ENCODE measurements around the gene CAMSAP1. TPM values are rescaled to one million over a fixed set of nuclear protein-coding genes. Genes with fewer than 3 reads are reported as not detected.

CAMSAP1 gene
- total RNA-seq, 1 donor from 2014 or later = 34.8 TPM

DNA sequence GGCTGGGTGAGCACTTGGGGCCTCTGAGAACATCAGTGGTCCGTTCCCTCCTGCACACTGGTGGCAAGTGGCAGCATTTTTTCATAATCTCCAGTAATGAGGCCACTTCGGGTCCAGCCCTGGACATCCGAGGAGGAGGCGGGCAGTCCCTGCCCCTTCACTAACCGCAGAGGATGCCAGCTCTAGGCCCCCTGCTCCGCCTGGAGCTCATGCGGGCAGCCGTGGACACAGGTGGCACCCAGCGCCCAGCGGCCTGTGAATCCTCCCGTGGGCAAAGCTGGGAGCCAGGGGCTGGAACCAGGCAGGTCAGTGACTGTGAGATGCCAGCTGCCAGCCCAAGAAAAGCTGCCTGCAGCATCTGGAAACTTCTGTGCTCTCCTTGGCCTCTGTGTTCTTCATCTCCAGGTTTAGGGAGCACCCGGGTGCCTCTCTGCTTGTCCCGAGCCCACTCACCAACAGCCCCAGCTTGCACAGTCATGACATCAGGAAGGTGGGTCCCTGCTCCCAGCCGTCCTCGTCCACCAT is 112.9 kb downstream of the CAMSAP1 start:
- H3K27ac Mint-ChIP-seq (ENCODE audit: unreplicated experiment) = no peak overlapping the region
- Histone ChIP-seq H3K4me2 (ENCODE audit: low read length) (no peak overlapping the region), H3K9ac (ENCODE audit: low read length) (no peak overlapping the region), H2AFZ (ENCODE audit: low read depth, low read length) (no peak overlapping the region), H3K36me3 (ENCODE audit: insufficient read depth, low read length) (no peaks in the 10 kb centered on the region), H4K20me1 (ENCODE audit: insufficient read depth, low read length) (peaks cover 4% of the 10 kb centered on the region), H3K4me1 (ENCODE audit: insufficient read depth, low read length) (no peaks in the 10 kb centered on the region), H3K9me3 (ENCODE audit: insufficient read depth, low read depth, low read length) (no peaks in the 10 kb centered on the region), H3K79me2 (ENCODE audit: insufficient read depth, low read length) (no peaks in the 10 kb centered on the region), H3K27me3 (ENCODE audit: insufficient read depth, low read length) (no peaks in the 10 kb centered on the region), H3K27ac (ENCODE audit: low read depth, low read length) (no peak overlapping the region), H3K4me3 (ENCODE audit: insufficient read depth, low read depth, low read length) (no peak overlapping the region)
- peaks cover 30% of the 10 kb centered on the region for H3K27me3 Mint-ChIP-seq (ENCODE audit: low read depth, unreplicated experiment)
- H3K4me1 Mint-ChIP-seq (ENCODE audit: low read depth, unreplicated experiment) = peaks cover 1% of the 10 kb centered on the region
- DNase-seq (ENCODE audit: low read depth) = no peak
- FAIRE-seq = no peak
- TF ChIP-seq, protein P1, sequence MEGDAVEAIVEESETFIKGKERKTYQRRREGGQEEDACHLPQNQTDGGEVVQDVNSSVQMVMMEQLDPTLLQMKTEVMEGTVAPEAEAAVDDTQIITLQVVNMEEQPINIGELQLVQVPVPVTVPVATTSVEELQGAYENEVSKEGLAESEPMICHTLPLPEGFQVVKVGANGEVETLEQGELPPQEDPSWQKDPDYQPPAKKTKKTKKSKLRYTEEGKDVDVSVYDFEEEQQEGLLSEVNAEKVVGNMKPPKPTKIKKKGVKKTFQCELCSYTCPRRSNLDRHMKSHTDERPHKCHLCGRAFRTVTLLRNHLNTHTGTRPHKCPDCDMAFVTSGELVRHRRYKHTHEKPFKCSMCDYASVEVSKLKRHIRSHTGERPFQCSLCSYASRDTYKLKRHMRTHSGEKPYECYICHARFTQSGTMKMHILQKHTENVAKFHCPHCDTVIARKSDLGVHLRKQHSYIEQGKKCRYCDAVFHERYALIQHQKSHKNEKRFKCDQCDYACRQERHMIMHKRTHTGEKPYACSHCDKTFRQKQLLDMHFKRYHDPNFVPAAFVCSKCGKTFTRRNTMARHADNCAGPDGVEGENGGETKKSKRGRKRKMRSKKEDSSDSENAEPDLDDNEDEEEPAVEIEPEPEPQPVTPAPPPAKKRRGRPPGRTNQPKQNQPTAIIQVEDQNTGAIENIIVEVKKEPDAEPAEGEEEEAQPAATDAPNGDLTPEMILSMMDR (IDR thresholded peaks at IDR 0.05; ENCODE audit: insufficient read depth, low read depth, low read length) = no peak
- TF ChIP-seq EZH2 (IDR thresholded peaks at IDR 0.05; ENCODE audit: insufficient read depth, low read length) = no peak
- no peak overlapping the region for H3K4me3 Mint-ChIP-seq (ENCODE audit: unreplicated experiment)
- H3K9me3 Mint-ChIP-seq (ENCODE audit: unreplicated experiment) = peaks cover 2% of the 10 kb centered on the region
- no peaks in the 10 kb centered on the region for H3K36me3 Mint-ChIP-seq (ENCODE audit: low read depth, unreplicated experiment)

DNA sequence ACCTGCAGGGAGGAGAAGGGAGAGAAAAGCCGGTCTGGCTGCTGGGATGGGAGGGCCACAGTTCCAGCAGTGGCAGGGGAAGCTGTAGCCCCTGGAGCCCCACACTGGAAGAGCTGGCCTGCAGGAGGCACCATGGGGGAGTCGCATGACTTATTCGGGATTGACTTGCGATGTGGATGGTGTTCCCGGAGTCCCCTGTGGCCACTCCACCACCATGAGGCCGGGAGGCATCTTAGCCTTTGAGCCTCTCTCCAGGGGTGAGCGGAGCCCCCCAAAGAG is 113.3 kb downstream of the CAMSAP1 start:
- no peak for FAIRE-seq
- H3K4me3 ChIP-seq (ENCODE audit: insufficient read depth, low read depth, low read length) = no peak overlapping the region
- peaks cover 4% of the 10 kb centered on the region for H4K20me1 ChIP-seq (ENCODE audit: insufficient read depth, low read length)
- no peak for TF ChIP-seq EZH2 (IDR thresholded peaks at IDR 0.05; ENCODE audit: insufficient read depth, low read length)
- TF ChIP-seq, protein P1 (IDR thresholded peaks at IDR 0.05; ENCODE audit: insufficient read depth, low read depth, low read length) = no peak
- H2AFZ ChIP-seq (ENCODE audit: low read depth, low read length) = no peak overlapping the region
- peaks cover 30% of the 10 kb centered on the region for H3K27me3 Mint-ChIP-seq (ENCODE audit: low read depth, unreplicated experiment)
- H3K36me3 Mint-ChIP-seq (ENCODE audit: low read depth, unreplicated experiment) = no peaks in the 10 kb centered on the region
- H3K9ac ChIP-seq (ENCODE audit: low read length) = no peak overlapping the region
- no peak overlapping the region for H3K4me2 ChIP-seq (ENCODE audit: low read length)
- no peak overlapping the region for H3K27ac Mint-ChIP-seq (ENCODE audit: unreplicated experiment)
- no peaks in the 10 kb centered on the region for H3K4me1 ChIP-seq (ENCODE audit: insufficient read depth, low read length)
- no peaks in the 10 kb centered on the region for H3K27me3 ChIP-seq (ENCODE audit: insufficient read depth, low read length)
- no peak overlapping the region for H3K27ac ChIP-seq (ENCODE audit: low read depth, low read length)
- H3K36me3 ChIP-seq (ENCODE audit: insufficient read depth, low read length) = no peaks in the 10 kb centered on the region
- H3K4me3 Mint-ChIP-seq (ENCODE audit: unreplicated experiment) = no peak overlapping the region
- no peaks in the 10 kb centered on the region for H3K9me3 Mint-ChIP-seq (ENCODE audit: unreplicated experiment)
- H3K4me1 Mint-ChIP-seq (ENCODE audit: low read depth, unreplicated experiment) = peaks cover 1% of the 10 kb centered on the region
- no peak for DNase-seq (ENCODE audit: low read depth)
- H3K79me2 ChIP-seq (ENCODE audit: insufficient read depth, low read length) = no peaks in the 10 kb centered on the region
- H3K9me3 ChIP-seq (ENCODE audit: insufficient read depth, low read depth, low read length) = no peaks in the 10 kb centered on the region

DNA sequence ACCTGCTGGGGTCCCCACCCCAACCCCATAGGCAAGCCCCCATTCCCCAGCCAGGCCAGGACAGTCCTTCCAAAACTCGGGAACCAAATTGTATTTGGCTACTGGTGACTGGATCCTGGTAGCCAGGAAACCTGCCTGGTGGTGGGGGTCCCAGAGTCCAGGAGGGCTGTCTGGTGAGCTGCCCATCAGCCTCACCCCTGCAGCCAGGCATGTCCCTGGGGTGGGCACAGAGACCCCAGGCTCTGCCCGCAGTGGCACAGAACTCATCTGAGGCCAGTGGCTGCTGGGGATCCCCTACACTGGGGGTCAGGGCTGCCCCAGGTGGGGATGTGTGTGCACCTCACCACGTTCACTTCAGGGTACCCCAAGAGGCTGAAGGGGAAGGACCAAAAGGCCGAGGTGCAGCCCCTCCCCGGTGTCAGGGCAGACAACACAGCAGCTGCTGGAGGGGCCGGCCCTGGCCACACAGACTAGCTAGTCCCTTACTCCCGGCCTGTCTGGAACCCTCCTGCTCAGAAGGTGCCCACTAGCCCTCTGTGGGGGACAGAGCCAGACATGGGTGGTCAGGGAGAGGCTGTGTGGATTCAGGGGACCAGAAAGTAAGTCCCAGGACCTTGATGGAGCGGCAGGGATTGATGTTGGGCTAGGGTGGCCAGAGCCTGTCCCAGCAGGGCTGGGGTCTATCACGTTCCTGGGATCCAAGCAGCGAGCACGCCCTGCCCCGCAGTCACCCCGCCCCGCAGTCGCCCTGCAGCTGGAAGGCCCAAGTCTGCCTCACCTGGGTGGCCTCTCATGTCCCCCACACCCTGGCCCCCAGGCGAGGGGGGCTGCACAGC is 113.9 kb downstream of the CAMSAP1 start:
- Mint-ChIP-seq H3K27ac (ENCODE audit: unreplicated experiment) (no peak overlapping the region), H3K9me3 (ENCODE audit: unreplicated experiment) (no peaks in the 10 kb centered on the region), H3K4me3 (ENCODE audit: unreplicated experiment) (no peak overlapping the region), H3K27me3 (ENCODE audit: low read depth, unreplicated experiment) (peaks cover 27% of the 10 kb centered on the region), H3K36me3 (ENCODE audit: low read depth, unreplicated experiment) (no peaks in the 10 kb centered on the region), H3K4me1 (ENCODE audit: low read depth, unreplicated experiment) (peaks cover 1% of the 10 kb centered on the region)
- TF ChIP-seq EZH2 (IDR thresholded peaks at IDR 0.05; ENCODE audit: insufficient read depth, low read length) = no peak
- TF ChIP-seq, protein P1 (IDR thresholded peaks at IDR 0.05; ENCODE audit: insufficient read depth, low read depth, low read length) = no peak
- FAIRE-seq = no peak
- H3K79me2 ChIP-seq (ENCODE audit: insufficient read depth, low read length) = no peaks in the 10 kb centered on the region
- H3K9ac ChIP-seq (ENCODE audit: low read length) = no peak overlapping the region
- no peak for DNase-seq (ENCODE audit: low read depth)
- no peaks in the 10 kb centered on the region for H3K36me3 ChIP-seq (ENCODE audit: insufficient read depth, low read length)
- no peak overlapping the region for H3K27ac ChIP-seq (ENCODE audit: low read depth, low read length)
- peaks cover 4% of the 10 kb centered on the region for H4K20me1 ChIP-seq (ENCODE audit: insufficient read depth, low read length)
- H2AFZ ChIP-seq (ENCODE audit: low read depth, low read length) = no peak overlapping the region
- H3K27me3 ChIP-seq (ENCODE audit: insufficient read depth, low read length) = no peaks in the 10 kb centered on the region
- no peaks in the 10 kb centered on the region for H3K9me3 ChIP-seq (ENCODE audit: insufficient read depth, low read depth, low read length)
- H3K4me2 ChIP-seq (ENCODE audit: low read length) = no peak overlapping the region
- no peak overlapping the region for H3K4me3 ChIP-seq (ENCODE audit: insufficient read depth, low read depth, low read length)
- H3K4me1 ChIP-seq (ENCODE audit: insufficient read depth, low read length) = no peaks in the 10 kb centered on the region
